Measurements from ENCODE around the gene UBL7.

UBL7 gene

GRCh38 chr15:74406517-74406916, 54.4 kb downstream of the UBL7 start:
- no peak for DNase-seq

- DNase-seq: no peak
Measured at GRCh38 chr15:74405823-74406222, 55.1 kb downstream of the UBL7 start.

- DNase-seq: no peak
Measured at GRCh38 chr15:74403991-74404563, 56.9 kb downstream of the UBL7 start.

- no peak for DNase-seq
Measured at GRCh38 chr15:74403588-74403919, 57.4 kb downstream of the UBL7 start.

GRCh38 chr15:74402873-74403587, 57.9 kb downstream of the UBL7 start:
- peak; percentile 87 for DNase-seq

GRCh38 chr15:74402337-74402841, 58.6 kb downstream of the UBL7 start:
- DNase-seq: no peak

- no peak for DNase-seq
Measured at GRCh38 chr15:74400915-74401757, 59.8 kb downstream of the UBL7 start.

- no peak for DNase-seq
Measured at GRCh38 chr15:74400313-74400860, 60.6 kb downstream of the UBL7 start.

GRCh38 chr15:74399511-74400312, 61.2 kb downstream of the UBL7 start:
- no peak for DNase-seq

GRCh38 chr15:74399100-74399499, 61.9 kb downstream of the UBL7 start:
- no peak for DNase-seq

GRCh38 chr15:74398183-74398582, 62.8 kb downstream of the UBL7 start:
- no peak for DNase-seq

GRCh38 chr15:74397239-74398068, 63.5 kb downstream of the UBL7 start:
- no peak for DNase-seq

GRCh38 chr15:74396445-74397238, 64.3 kb downstream of the UBL7 start:
- peak; percentile 81 for DNase-seq

GRCh38 chr15:74396146-74396438, 64.9 kb downstream of the UBL7 start:
- no peak for DNase-seq
